ENCODE measurements around the gene CDKN2B.
A peak's percentile ranks its signal among the peaks of the same experiment; 100 is the strongest.

CDKN2B gene

DNA sequence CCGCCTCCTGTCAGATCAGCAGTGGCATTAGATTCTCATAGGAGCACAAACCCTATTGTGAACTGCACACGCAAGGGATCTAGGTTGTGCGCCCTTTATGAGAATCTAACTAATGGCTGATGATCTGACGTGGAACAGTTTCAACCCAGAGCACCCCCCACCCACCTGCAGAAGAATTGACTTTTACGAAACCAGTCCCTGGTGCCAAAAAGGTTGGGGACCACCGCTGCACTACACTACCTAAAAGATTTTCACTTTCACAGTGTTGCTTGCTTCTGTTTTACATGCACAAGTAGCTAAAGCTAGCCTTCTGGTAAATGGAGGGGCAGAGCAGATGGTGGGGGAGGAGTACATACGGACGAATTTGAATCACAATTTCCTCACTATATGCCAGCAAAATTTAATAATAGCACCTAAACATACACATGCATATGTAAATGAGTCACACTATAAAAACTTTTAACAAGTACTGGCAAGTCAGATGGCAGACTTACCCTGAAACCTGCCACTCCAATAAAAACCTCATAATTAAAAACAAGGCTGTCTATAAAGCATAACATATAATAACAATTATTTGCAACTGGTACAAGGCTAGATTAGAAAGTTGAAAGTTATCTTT, 24.0 kb upstream of the CDKN2B start:
- DNase-seq: no peak

DNA sequence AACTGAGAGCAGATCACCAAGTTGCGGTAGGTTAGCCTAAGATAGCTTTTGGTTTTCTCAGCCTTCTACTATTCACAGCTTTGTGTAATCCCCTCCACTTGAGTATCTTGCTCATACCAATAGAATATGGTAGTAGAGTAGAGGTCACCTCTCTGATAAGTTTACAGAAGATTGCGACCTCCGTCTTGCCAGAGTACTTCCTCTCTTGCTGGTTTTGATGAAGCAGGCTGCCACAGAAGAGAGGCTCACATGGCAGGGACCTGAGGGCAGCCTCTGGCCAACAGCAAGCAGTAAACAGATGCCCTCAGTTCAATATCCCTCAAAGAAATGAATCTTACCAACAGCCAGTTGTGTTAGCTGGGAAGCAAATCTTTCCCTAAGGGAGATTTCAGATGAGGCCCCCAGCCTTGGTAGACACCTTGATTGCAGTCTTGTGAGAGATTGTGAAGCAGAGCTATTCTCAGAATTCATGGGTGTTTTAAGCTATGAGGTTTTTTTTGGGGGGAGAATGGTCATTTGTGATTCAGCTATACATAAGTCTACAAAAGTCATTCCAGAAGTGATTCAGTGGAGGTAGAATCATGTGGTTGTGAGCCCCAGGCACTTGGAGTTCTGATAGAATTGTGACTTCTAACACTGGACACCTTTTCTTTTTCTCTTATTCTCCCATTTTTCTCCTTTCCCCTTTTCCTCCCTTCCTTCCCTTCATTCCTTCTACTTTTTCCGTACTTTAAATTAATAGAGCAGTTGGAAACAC, 22.7 kb upstream of the CDKN2B start:
- no peak for DNase-seq

DNA sequence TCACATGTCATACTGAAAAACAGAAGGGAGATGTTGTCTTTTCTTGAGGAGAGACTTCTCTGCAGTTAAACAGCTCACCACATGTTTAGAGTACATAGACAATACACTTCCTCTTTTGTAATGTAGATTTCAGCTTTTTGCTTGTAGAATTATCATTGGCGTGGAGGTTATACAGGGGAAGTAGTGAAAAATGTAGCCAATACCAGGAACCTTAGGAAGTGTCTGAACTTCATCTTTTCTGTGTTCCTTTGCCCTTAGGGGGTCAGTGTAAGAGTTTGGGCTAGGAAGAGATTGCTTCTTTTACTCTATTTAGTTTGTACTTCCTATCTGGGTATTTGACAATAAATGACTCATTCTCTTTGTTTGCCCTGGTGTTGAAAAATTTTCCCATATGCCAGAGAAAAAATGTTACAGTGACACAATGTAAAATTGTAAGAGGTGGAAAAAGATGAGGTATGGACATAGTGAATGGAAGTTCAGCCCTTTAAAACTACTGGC, 21.0 kb upstream of the CDKN2B start:
- no peak for DNase-seq

DNA sequence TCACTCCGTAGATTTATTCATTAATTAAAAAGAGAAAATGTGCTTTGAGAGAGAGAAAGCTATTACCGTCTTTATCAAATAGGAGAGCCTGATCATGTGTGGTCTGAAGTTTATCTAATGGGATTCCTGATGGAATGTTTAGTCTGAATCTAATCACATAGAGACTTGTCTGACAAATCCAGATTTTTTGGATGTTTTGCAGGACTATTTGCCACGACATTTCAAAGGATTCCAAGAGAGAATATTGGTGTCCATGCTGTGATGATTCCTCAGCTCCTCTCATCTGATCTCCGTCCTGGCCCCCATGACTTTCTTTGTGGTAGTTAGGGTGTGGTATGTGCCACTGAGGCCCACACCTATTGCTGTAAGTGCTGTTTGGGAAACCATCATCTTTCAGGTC, 20.1 kb upstream of the CDKN2B start:
- no peak for DNase-seq

DNA sequence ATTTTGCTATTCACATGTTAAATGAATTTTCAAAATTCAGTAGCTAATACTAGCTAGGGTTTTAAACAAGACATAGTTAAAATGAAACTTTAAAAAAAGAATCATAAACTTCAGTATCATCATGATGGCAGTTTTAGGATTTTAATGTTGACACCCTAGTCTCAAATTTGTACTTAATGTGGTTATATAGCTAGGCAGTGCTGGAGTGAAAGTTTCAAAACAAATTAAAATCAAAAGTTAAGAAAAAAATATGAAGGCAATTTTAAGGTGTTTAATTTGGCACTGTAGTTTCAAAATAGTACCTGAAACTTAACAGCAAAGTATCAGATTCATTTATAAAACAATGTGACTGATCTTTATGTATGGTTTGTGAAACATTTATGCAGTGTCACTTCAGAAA, 19.3 kb upstream of the CDKN2B start:
- DNase-seq: peak; percentile 26

DNA sequence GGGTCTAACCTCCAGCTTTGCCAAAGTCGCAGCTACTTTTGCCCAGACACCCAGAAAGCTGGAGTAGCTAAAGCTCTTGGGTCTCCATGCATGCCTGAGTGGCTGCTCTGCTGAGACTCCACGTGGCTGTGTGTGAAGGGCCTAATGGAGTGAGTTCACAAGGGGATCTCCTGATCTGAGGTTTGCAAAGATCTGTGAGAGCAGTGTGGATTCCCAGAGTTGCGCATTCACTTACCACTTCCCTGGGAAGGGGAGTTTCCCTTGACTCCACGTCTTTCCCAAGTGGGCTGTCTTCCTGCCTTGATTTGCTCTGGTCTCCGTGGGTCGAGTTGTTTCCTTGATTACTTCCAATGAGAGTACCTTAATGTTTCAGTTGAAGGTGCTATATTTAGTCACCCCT, 17.6 kb upstream of the CDKN2B start:
- DNase-seq: no peak

DNA sequence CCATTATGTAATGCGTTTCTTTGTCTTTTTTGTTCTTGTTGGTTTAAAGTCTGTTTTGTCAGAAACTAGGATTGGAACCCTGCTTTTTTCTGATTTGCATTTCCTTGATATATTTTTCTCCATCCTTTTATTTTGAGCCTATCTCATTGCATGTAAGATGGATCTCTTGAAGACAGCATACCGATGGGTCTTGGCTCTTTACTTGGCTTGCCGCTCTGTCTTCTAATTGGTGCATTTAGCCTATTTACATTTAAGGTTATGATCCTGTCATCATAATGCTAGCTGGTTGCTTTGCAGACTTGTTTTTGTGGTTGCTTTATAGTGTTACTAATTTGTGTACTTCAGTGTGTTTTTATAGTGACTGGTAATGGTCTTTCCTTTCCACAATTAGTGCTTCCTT, 13.3 kb upstream of the CDKN2B start:
- DNase-seq: no peak

DNA sequence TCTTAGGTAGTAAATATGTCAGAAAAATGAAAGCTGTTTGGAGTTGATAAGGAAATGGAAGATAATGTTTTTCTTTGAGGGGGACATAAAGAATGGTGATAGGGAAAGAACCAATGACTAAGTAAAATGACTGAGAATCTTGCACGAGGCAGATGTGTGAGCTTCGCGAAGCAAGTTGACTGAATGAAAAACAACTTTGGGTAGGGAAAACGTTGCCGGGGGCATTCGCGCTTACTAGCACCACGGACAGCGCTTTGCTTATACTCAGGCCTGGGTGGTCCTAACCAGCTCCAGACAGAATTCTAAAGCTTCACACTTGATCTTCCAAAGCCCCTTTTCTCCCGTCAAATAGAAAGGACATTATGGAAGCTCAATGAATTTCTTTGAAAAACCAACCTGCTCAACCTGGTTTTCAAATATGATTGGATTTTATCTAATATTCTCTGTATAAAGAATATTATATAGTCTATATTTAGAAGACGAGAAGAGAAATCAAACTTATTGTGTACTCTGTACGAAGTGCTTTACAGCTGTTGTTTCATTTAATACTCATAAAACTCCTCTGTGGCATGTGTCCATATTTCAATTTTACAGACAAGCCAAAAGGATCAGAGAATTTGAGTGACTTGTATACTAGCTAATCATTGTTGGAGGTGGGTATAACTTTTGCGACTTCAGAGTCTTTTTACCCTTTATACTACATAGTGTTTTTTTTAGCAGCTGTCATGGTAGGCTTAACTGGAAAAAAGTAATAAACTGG, 1.9 kb upstream of the CDKN2B start:
- no peak for DNase-seq

DNA sequence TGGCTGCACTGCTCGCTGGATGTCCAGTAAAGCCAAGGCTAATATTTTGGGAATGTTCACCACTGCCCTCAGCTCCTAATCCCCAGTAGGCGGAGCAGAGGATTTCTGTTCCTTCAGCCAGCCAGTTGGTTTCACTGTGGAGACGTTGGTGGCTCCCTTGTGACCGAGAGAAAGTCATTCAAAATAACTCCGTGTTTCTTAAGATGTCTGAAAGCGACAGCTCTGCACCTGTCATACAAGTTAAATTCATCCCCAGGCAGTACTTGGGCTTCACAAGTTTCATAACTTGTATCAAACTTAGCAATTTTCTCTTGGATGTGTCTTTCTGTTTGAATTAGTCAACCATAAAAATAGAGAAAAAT, 382 bp upstream of the CDKN2B start:
- no peak for DNase-seq

DNA sequence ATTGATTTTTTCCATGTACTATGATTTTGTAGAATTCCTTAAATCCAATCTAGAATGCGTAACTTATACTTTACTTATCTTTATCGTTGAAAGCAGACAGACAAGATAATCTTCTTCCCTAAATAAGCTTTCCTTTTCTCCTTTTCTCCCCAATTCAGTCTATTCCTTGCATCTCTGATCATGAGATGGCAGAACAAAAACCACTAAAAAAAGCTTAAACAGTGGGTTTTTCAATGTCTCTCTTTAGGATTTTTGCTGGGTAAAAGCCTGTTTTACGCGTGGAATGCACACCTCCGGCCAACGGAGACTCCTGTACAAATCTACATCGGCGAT, 755 bp downstream of the CDKN2B start:
- DNase-seq: no peak

DNA sequence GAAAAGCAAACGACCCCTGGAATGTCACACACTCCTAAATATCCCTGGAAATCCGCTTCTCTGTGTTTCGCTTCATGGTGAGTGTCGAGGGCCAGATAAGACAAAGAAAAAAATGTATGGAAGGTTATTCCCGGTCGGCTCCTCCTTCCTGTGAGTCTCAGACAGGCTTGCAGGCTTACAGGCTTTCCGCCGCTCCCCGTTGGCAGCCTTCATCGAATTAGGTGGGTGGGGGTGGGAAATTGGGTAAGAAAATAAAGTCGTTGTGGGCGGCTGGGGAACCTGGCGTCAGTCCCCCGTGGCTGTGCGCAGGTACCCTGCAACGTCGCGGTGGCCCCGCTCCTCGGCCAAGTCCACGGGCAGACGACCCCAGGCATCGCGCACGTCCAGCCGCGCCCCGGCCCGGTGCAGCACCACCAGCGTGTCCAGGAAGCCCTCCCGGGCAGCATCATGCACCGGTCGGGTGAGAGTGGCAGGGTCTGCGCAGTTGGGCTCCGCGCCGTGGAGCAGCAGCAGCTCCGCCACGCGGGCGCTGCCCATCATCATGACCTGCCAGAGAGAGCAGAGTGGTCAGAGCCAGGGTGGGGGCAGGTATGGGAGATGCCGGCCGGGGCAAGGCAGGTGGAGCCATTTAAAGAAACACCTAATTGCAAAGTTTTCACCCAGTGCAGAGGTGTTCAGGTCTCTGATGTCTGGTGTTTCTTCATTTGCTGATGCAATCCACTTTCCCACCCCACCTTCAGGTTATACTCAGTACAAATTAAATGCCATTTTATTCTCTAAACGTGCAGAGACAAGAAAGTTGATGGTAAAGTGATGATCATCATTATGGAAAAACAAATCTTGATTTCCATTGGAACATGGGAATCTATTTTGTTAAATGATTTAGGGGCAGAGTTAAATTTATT, 3.2 kb downstream of the CDKN2B start:
- no peak for DNase-seq

DNA sequence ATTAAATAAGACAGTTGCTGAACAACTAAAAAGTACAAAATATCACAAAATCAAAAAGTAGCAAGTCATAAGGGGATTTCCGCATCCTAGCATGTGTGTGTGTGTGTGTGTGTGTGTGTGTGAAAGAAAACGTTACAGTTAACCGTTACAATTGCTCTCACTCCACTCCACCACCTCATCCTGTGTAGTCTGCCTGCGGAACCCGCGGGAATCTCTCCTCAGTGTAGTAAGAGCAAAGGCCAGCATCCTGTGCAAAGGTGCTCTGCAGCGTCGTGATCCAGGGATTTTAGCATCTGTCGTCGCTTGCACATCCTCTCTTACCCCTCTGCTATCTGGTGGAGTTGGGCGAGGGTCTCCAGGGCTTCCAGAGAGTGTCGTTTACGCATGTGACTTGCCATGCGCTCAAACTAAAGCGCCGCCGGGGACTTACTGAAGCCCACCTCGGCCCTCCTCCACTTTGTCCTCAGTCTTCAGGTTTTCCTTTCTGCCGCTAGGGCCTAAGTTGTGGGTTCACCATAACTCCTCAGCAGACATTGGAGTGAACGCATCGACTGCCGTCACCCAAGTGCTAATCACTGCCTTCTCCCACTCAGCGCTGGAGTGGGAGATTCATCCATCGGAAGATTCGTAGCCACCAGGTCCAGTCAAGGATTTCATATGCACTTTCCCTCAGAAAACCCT, 3.9 kb downstream of the CDKN2B start:
- peak; percentile 25 for DNase-seq

DNA sequence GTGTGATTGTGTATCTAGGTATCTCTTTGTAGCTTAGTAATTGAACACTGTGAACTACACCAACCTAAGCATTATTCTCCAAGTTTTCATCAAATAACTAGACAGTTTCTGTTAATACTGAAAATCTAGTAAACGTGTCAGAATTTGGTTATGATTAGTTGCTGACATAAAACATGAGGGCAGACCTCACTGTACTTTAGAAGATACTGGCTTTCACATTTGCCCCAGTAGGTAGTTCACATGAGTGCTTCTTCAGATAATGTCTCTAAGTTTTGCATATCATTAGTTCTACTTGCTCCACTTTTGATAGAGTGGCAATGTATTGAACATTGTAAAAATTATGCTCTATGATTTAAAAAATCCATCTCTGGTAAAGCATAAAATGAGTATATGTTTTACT, 7.1 kb downstream of the CDKN2B start:
- no peak for DNase-seq

DNA sequence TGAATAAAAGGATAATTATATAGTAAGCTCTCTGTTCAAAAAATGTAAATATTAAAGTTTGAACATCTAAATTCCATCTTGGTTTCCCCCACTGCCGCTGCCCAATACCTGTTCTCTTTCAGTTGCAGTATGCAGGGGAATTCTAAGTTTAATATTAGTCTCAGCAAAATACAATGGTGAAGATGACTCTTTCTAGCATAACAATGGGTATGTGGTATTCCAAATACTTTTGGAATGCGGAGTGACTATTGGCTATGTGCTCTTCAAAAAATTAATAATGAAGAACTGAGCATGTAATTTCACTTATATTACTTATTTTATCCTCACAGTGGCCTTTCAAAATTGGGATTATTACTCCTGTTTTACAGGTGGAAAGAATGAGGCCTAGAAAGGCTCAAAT, 11.1 kb downstream of the CDKN2B start:
- DNase-seq: no peak

DNA sequence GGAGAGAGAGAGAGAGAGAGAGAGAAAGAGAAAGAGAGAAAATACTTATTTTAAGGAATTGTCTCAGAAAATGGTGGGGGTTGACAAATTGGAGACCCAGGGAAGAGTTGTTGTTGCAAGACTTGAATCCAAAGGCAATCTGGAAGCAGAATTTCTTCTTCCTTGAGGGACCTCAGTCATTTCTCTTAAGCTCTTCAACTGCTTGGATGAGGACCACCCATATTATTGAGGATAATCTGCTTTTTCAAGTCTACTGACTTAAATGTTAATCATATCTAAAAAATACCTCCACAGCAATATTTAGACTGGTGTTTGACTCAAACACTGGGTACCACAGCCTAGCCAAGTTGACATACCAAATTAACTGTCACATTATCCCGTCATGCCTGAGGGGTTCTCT, 11.6 kb downstream of the CDKN2B start:
- no peak for DNase-seq

DNA sequence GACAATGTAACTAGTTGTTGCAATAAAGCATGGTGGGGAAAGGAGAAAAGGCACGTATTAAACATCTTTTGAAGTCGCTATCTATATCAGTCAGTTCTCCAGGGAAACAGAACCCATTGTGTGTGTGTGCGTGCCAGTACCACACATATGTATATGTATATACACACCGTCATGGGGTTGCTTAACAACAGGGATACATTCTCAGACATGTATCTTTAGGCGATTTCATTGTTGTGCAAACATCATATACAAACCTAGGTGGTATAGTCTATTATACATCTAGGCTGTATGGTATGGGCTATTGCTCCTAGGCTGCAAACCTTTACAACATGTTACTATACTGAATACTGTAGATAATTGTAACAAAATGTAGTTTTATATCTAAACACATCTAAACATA, 12.2 kb downstream of the CDKN2B start:
- no peak for DNase-seq

DNA sequence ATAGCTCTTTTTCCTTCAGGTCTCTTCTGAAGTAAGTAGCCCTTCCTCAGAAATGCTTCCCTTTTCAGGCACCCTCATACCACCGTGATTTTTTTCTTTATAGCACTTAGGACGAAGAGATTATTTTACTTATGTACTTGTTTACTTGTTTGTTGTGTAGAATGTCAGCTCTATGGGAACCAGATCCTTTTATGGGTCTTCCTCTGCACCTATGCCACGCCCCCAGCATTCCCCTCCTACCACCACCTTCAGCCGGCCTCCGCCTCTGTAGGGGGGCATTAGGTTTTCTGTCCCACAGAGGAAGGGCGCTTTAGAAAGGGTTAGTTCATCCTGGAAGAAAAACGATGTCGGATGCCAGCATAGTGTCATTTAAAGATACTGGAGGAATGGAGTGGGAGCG, 12.7 kb downstream of the CDKN2B start:
- no peak for DNase-seq

DNA sequence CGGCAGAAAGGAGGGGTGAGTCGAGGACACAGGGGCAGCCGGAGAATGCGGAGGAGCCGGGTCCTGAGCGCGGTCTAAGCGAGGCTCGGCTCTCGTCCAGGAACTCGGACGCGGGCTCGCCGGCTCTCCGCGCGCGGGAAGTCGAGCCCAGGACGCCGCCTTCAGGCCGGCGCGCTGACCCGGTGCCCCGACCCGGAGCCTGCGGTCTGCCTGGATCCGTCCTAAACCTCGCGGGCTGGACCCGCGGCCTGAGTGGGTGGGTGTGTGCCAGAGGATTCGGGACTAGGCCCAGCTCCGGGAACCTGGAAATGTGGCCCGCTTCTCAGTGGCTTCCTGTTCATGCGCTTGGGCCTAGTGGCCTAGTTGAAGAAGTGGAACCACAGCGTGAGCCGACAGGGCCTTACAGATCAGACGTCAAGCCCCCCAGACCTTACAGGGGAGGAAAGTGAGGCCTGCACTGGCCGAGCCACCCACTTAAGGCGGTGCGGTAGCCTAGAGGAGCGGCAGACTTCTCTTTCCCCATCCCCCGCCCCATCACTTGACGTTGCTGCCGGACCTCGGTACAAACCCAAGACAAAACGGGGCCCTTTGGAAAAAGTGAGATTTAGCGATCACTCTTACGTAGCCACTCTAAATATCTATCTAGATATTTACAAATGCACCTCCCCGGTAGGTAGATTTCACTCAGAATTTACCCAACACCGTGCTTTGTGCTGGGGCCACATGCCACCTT, 13.3 kb downstream of the CDKN2B start:
- DNase-seq: peak; percentile 11

DNA sequence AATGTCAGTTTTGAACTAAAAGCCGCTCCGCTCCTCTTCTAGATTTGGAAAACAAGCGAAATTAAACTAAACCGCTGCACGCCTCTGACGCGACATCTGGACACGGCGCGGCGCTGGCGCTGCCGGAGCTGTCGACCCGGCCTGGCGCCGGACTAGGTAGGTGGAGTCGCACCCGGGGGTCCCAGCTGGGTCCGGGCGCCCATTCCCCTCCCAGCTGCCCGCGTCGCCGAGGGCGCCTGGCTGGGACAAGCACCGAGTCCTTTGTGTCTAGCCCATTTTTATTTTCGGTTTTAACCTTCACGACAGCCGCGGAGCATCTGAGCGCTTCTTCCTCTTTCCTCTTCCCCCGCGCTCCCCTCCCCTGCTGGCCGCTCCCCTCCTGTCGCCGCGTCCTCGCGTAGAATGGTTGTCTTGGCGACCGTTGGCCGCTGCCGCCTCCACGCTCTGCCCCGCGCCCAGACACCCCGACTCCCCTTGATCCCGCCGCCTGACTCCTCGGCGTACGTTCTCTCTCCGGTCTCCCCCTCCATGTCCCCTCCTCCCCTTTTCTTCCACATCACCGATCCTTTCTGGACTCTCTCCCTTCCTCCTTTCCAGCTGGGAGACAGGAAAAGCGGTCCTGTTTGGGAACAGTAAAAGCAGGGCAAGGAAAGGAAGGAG, 14.0 kb downstream of the CDKN2B start:
- peak; percentile 80 for DNase-seq

DNA sequence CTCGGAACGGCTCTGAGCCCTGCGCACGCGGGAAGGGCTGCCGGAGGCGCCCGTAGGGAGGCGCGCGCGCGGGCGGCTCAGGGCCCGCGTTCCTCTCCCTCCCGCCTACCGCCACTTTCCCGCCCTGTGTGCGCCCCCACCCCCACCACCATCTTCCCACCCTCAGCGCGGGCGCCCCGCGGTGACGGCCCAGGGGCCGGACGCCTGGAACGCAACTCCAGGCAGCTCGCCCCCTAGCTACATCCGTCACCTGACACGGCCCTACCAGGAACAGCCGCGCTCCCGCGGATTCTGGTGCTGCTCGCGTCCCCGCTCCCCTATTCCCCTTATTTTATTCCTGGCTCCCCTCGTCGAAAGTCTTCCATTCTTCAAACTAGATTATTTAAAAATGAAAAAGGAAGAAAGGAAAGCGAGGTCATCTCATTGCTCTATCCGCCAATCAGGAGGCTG, 14.5 kb downstream of the CDKN2B start, which contains the start of gene CDKN2B-AS1:
Gene CDKN2B-AS1, plus strand, starts transcription at position 236 of the 450 bp plus-strand sequence.
- DNase-seq: peak; percentile 55
